Neural cell (in vitro differentiated cells): ENCODE results near the gene PDE6A. TPM values are rescaled to one million over a fixed set of nuclear protein-coding genes. Genes with fewer than 3 reads are reported as not detected.

Experiments used
- H2AFZ ChIP-seq: fragments of 200-600, 300-800 bp; sonication (generic), shearing (Covaris generic); 2 replicates; pipeline ENCODE4 v1.6.0; 2014; ENCODE audit warnings: low read depth, mild to moderate bottlenecking, antibody characterized with exemption, low read length, moderate library complexity
- H3F3A ChIP-seq: fragments of 200-600 bp; shearing (Covaris generic); 2 replicates; pipeline ENCODE4 v1.6.1; 2016; ENCODE audit warnings: mild to moderate bottlenecking, moderate library complexity, mixed read lengths, antibody characterized with exemption, low read length; ENCODE audit not compliant: insufficient read depth, poor library complexity, severe bottlenecking
- H3K27ac ChIP-seq: fragments of 200-600, 300-800 bp; sonication (generic), shearing (Covaris generic); 2 replicates; pipeline ENCODE4 v1.5.1; 2014; ENCODE audit warnings: mild to moderate bottlenecking, low read length, moderate library complexity
- H3K27me3 ChIP-seq: fragments of 300-800, 200-600 bp; sonication (generic), shearing (Covaris generic); 2 replicates; pipeline ENCODE4 v1.6.0; 2014; ENCODE audit warnings: mild to moderate bottlenecking, low read depth, low read length, moderate library complexity; ENCODE audit not compliant: insufficient read depth
- H3K36me3 ChIP-seq: fragments of 300-800, 200-600 bp; sonication (generic), shearing (Covaris generic); 2 replicates; pipeline ENCODE4 v1.5.1; 2014; ENCODE audit warnings: mild to moderate bottlenecking, antibody characterized with exemption, low read length, moderate library complexity; ENCODE audit not compliant: insufficient read depth
- H3K4me2 ChIP-seq: fragments of 300-800, 200-600 bp; sonication (generic), shearing (Covaris generic); 2 replicates; pipeline ENCODE4 v1.6.0; 2014; ENCODE audit warnings: mild to moderate bottlenecking, low read length
- H3K4me3 ChIP-seq: fragments of 300-800, 200-600 bp; sonication (generic), shearing (Covaris generic); 2 replicates; pipeline ENCODE4 v1.5.1; 2014; ENCODE audit warnings: mild to moderate bottlenecking, low read length, moderate library complexity
- H3K79me2 ChIP-seq: fragments of 200-600 bp; shearing (Covaris generic); replicated peaks from 2 replicates; pipeline ENCODE4 v1.6.0; 2014; ENCODE audit warnings: mild to moderate bottlenecking, low read length, moderate library complexity; ENCODE audit not compliant: insufficient read depth
- H3K9ac ChIP-seq: fragments of 300-800, 200-600 bp; sonication (generic), shearing (Covaris generic); 2 replicates; pipeline ENCODE4 v1.6.1; 2016; ENCODE audit warnings: mild to moderate bottlenecking, low read length, mixed read lengths
- H3K9me2 ChIP-seq: fragments of 200-600 bp; shearing (Covaris generic); 2 replicates; pipeline ENCODE4 v1.6.1; 2016; ENCODE audit warnings: mild to moderate bottlenecking, low read length, mixed read lengths; ENCODE audit not compliant: insufficient read depth
- H3K9me3 ChIP-seq: fragments of 200-600, 300-800 bp; sonication (generic), shearing (Covaris generic); 2 replicates; pipeline ENCODE4 v1.6.1; 2016; ENCODE audit warnings: mild to moderate bottlenecking, mixed run types, low read length, moderate library complexity, mixed read lengths
- H4K20me1 ChIP-seq: fragments of 200-600 bp; shearing (Covaris generic); 2 replicates; pipeline ENCODE4 v1.6.1; 2016; ENCODE audit warnings: mild to moderate bottlenecking, mixed run types; ENCODE audit not compliant: insufficient read depth
- CTCF ChIP-seq: fragments of 450-650 bp; IDR thresholded peaks from 2 replicates; pipeline ENCODE4 v1.5.1; 2014; ENCODE audit warnings: antibody characterized with exemption, mild to moderate bottlenecking, moderate library complexity; ENCODE audit not compliant: poor library complexity, severe bottlenecking
- EP300 ChIP-seq: fragments of 450-650 bp; conservative IDR thresholded peaks from 2 replicates; pipeline ENCODE4 v1.6.1; 2014; ENCODE audit warnings: antibody characterized with exemption, mild to moderate bottlenecking, moderate library complexity; ENCODE audit not compliant: poor library complexity, severe bottlenecking
- EZH2 ChIP-seq: fragments of 200-600, 300-800 bp; shearing (Covaris generic), sonication (generic); IDR thresholded peaks from 2 replicates; pipeline ENCODE4 v1.6.1; 2014; ENCODE audit warnings: antibody characterized with exemption, low read length, borderline replicate concordance, mild to moderate bottlenecking; ENCODE audit not compliant: insufficient read depth, poor library complexity, severe bottlenecking
- MXI1 ChIP-seq: fragments of 450-650 bp; conservative IDR thresholded peaks from 2 replicates; pipeline ENCODE4 v1.6.1; 2014; ENCODE audit warnings: antibody characterized with exemption, mild to moderate bottlenecking; ENCODE audit not compliant: poor library complexity, severe bottlenecking
- POLR2AphosphoS5 ChIP-seq: IDR thresholded peaks from 2 replicates; pipeline ENCODE4 v1.6.1; 2012
- RAD21 ChIP-seq: fragments of 450-650 bp; conservative IDR thresholded peaks from 2 replicates; pipeline ENCODE4 v1.6.1; 2014; ENCODE audit warnings: antibody characterized with exemption, mild to moderate bottlenecking, moderate library complexity
- SMC3 ChIP-seq: fragments of 450-650 bp; conservative IDR thresholded peaks from 2 replicates; pipeline ENCODE4 v1.6.1; 2014; ENCODE audit warnings: antibody characterized with exemption, mild to moderate bottlenecking, moderate library complexity; ENCODE audit not compliant: poor library complexity
- TAF1 ChIP-seq: IDR thresholded peaks from 2 replicates; pipeline ENCODE4 v1.6.1; 2012; ENCODE audit warnings: low read depth
- polyA plus RNA-seq: library from polyadenylated mRNA; depleted of rRNA; stranded (reverse); fragments of >200 nt; gene quantifications from 2 replicates; pipeline ENCODE4 v1.2.3, GENCODE V29; 2014
- TF ChIP-seq, protein P1 (sequence below): IDR thresholded peaks from 2 replicates; pipeline ENCODE4 v1.6.1; 2012; ENCODE audit warnings: borderline replicate concordance

The PDE6A gene
- polyA plus RNA-seq, 1 donor from 2014 or later = not detected

DNA sequence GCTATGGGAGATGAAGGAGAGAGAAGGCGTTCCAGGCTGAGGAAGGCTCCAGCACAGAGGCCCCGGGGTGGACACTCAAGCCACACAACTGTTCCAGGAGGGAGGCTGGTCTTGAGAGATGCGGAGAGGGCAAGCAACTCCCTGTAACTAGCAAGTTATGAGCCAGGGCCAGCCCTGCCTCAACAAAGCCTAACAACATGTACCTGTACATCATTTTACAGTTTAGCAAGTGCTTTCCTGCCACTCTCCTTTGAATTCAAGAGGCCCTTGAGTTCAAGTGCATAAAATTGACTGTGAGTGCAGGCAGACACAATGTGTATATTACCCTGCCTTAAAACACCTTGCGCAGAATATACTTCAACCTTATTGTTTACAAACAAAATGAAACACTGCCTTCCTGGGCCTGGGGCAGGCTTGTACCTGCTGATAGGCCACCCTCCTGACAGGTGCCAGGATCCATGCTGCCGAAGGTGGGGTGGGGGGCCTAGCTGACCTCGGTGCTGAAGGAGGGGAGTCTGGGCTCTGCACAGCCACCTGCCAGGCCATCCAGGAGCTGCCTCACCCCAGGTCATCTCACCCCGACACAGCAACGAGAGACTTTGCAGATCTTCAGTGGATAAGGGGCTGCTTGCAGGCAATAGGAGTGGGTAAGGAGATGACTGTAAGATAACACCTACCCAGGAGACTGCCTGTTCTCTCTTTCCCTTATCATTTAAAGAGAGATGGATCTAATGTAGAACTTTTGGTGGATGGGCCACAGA is 134.5 kb downstream of the PDE6A start:
- H3K4me2 ChIP-seq = no peak overlapping the region
- no peak overlapping the region for H3K27ac ChIP-seq
- H3K9ac ChIP-seq = no peak overlapping the region
- no peaks in the 10 kb centered on the region for H3K9me3 ChIP-seq
- no peaks in the 10 kb centered on the region for H3K27me3 ChIP-seq
- no peak overlapping the region for H3K4me3 ChIP-seq
- no peak overlapping the region for H2AFZ ChIP-seq
- no peaks in the 10 kb centered on the region for H3K36me3 ChIP-seq
- no peaks in the 10 kb centered on the region for H3K9me2 ChIP-seq
- H3F3A ChIP-seq = no peaks in the 10 kb centered on the region
- TF ChIP-seq MXI1 (no peak), TAF1 (no peak), RAD21 (no peak), POLR2AphosphoS5 (no peak), CTCF (no peak), EP300 (no peak)
- TF ChIP-seq, protein P1, sequence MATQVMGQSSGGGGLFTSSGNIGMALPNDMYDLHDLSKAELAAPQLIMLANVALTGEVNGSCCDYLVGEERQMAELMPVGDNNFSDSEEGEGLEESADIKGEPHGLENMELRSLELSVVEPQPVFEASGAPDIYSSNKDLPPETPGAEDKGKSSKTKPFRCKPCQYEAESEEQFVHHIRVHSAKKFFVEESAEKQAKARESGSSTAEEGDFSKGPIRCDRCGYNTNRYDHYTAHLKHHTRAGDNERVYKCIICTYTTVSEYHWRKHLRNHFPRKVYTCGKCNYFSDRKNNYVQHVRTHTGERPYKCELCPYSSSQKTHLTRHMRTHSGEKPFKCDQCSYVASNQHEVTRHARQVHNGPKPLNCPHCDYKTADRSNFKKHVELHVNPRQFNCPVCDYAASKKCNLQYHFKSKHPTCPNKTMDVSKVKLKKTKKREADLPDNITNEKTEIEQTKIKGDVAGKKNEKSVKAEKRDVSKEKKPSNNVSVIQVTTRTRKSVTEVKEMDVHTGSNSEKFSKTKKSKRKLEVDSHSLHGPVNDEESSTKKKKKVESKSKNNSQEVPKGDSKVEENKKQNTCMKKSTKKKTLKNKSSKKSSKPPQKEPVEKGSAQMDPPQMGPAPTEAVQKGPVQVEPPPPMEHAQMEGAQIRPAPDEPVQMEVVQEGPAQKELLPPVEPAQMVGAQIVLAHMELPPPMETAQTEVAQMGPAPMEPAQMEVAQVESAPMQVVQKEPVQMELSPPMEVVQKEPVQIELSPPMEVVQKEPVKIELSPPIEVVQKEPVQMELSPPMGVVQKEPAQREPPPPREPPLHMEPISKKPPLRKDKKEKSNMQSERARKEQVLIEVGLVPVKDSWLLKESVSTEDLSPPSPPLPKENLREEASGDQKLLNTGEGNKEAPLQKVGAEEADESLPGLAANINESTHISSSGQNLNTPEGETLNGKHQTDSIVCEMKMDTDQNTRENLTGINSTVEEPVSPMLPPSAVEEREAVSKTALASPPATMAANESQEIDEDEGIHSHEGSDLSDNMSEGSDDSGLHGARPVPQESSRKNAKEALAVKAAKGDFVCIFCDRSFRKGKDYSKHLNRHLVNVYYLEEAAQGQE = no peak
- no peaks in the 10 kb centered on the region for H4K20me1 ChIP-seq
- no peaks in the 10 kb centered on the region for H3K79me2 ChIP-seq

DNA sequence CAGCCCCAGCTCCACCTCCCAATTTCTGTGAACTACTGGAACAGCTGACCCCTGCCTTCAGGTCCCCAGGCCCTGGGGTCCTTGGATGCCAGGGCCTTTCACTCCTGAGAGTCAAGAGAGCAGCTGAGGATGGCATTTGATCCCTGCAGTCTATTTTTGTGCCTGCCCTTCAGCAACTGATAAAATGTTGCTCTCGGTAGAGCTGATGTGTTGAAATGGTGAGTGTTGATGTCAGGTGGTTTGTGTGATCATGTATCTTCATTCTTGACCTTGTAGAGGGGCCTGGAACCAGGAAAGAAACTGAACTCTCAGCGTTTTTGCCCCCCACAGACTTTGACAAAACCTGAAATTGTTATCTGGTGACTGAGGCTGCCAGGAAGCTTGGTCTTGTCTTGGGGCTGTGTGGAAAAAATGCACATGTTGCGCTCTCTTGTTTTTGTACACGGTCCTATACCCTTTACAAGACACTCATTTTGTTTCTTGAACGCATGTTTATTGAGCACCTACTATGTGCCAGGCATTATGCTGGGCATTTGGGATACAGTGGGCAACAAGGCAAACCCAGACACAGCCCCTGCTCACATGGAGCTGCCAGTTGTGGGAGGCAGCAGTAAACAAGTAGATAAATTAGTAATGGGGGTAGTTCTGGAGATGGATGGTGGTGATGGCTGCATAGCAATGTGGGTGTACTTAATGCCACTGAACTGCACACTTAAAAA is 136.2 kb downstream of the PDE6A start:
- H3K9ac ChIP-seq = no peak overlapping the region
- no peak overlapping the region for H3K4me3 ChIP-seq
- no peak overlapping the region for H2AFZ ChIP-seq
- no peaks in the 10 kb centered on the region for H3K9me3 ChIP-seq
- no peak for TF ChIP-seq CTCF
- no peak for TF ChIP-seq MXI1
- no peak for TF ChIP-seq TAF1
- TF ChIP-seq RAD21 = no peak
- no peak for TF ChIP-seq SMC3
- TF ChIP-seq POLR2AphosphoS5 = no peak
- no peak for TF ChIP-seq EZH2
- TF ChIP-seq EP300 = no peak
- TF ChIP-seq, protein P1 = no peak
- H3K9me2 ChIP-seq = no peaks in the 10 kb centered on the region
- no peaks in the 10 kb centered on the region for H4K20me1 ChIP-seq
- no peaks in the 10 kb centered on the region for H3K36me3 ChIP-seq
- H3K79me2 ChIP-seq = no peaks in the 10 kb centered on the region
- H3K27me3 ChIP-seq = no peaks in the 10 kb centered on the region
- no peak overlapping the region for H3K27ac ChIP-seq
- no peaks in the 10 kb centered on the region for H3F3A ChIP-seq
- H3K4me2 ChIP-seq = no peak overlapping the region
